ENCODE data around the gene PARD3.

- no peak for TF ChIP-seq CTCF (IDR thresholded peaks at IDR 0.05 in 2 of 3, conservative IDR thresholded peaks at IDR 0.05 in 1 of 3; ENCODE audit: borderline replicate concordance in 1 of 3, insufficient read depth in 1 of 3, low read depth in 2 of 3, low read length in 2 of 3)
- TF ChIP-seq POLR2AphosphoS5 (IDR thresholded peaks at IDR 0.05; ENCODE audit: low read depth, low read length) = no peak
- TF ChIP-seq ATF3 (IDR thresholded peaks at IDR 0.05) = no peak
- no peak for TF ChIP-seq RAD21 (IDR thresholded peaks at IDR 0.05; ENCODE audit: low read depth)
- no peak for TF ChIP-seq ZFX (IDR thresholded peaks at IDR 0.05)
- TF ChIP-seq POLR2A (IDR thresholded peaks at IDR 0.05; ENCODE audit: borderline replicate concordance, extremely low read depth, insufficient read depth, insufficient read length) = no peak
These were observed 648.7 kb downstream of the PARD3 start for GRCh38 chr10:34166354-34166753.

All from HCT116 (cell line).